Endothelial cell (in vitro differentiated cells): ENCODE data around the gene IGHMBP2. TPM values are rescaled to one million over a fixed set of nuclear protein-coding genes. Genes with fewer than 3 reads are reported as not detected.

Source experiments
- DNase-seq: peaks from one replicate; pipeline ENCODE4 v3.0.0; 2021; ENCODE audit warnings: low spot score
- H3K27ac Mint-ChIP-seq: one replicate; pipeline ENCODE4 v1.8.0; 2021; ENCODE audit warnings: mixed read lengths, inconsistent platforms; ENCODE audit not compliant: unreplicated experiment
- H3K27me3 Mint-ChIP-seq: one replicate; pipeline ENCODE4 v1.8.0; 2021; ENCODE audit warnings: mild to moderate bottlenecking, moderate library complexity, mixed read lengths, inconsistent platforms; ENCODE audit not compliant: unreplicated experiment
- H3K36me3 Mint-ChIP-seq: one replicate; pipeline ENCODE4 v1.8.0; 2021; ENCODE audit warnings: mild to moderate bottlenecking, low read depth, mixed read lengths, inconsistent platforms; ENCODE audit not compliant: unreplicated experiment
- H3K4me1 Mint-ChIP-seq: one replicate; pipeline ENCODE4 v1.8.0; 2021; ENCODE audit warnings: mild to moderate bottlenecking, mixed read lengths, inconsistent platforms; ENCODE audit not compliant: unreplicated experiment
- H3K4me3 Mint-ChIP-seq: one replicate; pipeline ENCODE4 v1.8.0; 2021; ENCODE audit warnings: mild to moderate bottlenecking, mixed read lengths, inconsistent platforms; ENCODE audit not compliant: unreplicated experiment
- H3K9me3 Mint-ChIP-seq: one replicate; pipeline ENCODE4 v1.8.0; 2021; ENCODE audit warnings: mixed read lengths, inconsistent platforms; ENCODE audit not compliant: unreplicated experiment
- CTCF ChIP-seq: fragments of 200-600 bp; sonication (generic); IDR thresholded peaks from one replicate; pipeline ENCODE4 v1.5.0; 2021; ENCODE audit warnings: antibody characterized with exemption; ENCODE audit not compliant: unreplicated experiment
- total RNA-seq: library from RNA; stranded (reverse); fragmentation: NEBNext Ultra II Directional; extraction: Animal tissue kit (Norgen Biotek cat#: 25700); gene quantifications from one replicate; pipeline ENCODE4 v1.2.1, GENCODE V29; 2021; ENCODE audit not compliant: unreplicated experiment

The IGHMBP2 gene
- total RNA-seq, 1 donor from 2014 or later, result 14.1 TPM

GRCh38 chr11:68965901-68966853 lies 62.5 kb downstream of the IGHMBP2 start:
- no peaks in the 10 kb centered on the region for H3K36me3 Mint-ChIP-seq
- H3K4me3 Mint-ChIP-seq, result no peak overlapping the region
- H3K9me3 Mint-ChIP-seq, result no peaks in the 10 kb centered on the region
- no peak for TF ChIP-seq CTCF
- DNase-seq, result no peak
- H3K4me1 Mint-ChIP-seq, result no peaks in the 10 kb centered on the region
- H3K27me3 Mint-ChIP-seq, result peaks cover 2% of the 10 kb centered on the region
- no peak overlapping the region for H3K27ac Mint-ChIP-seq

GRCh38 chr11:68966894-68967780 lies 63.4 kb downstream of the IGHMBP2 start:
- TF ChIP-seq CTCF, result no peak
- H3K27ac Mint-ChIP-seq, result no peak overlapping the region
- peaks cover 1% of the 10 kb centered on the region for H3K27me3 Mint-ChIP-seq
- no peaks in the 10 kb centered on the region for H3K9me3 Mint-ChIP-seq
- H3K4me3 Mint-ChIP-seq, result no peak overlapping the region
- no peaks in the 10 kb centered on the region for H3K4me1 Mint-ChIP-seq
- no peaks in the 10 kb centered on the region for H3K36me3 Mint-ChIP-seq
- no peak for DNase-seq

- H3K27ac Mint-ChIP-seq, result no peak overlapping the region
- H3K36me3 Mint-ChIP-seq, result no peaks in the 10 kb centered on the region
- H3K27me3 Mint-ChIP-seq, result peaks cover 1% of the 10 kb centered on the region
- TF ChIP-seq CTCF, result no peak
- no peaks in the 10 kb centered on the region for H3K4me1 Mint-ChIP-seq
- no peak for DNase-seq
- H3K9me3 Mint-ChIP-seq, result no peaks in the 10 kb centered on the region
- H3K4me3 Mint-ChIP-seq, result no peak overlapping the region
Measured at GRCh38 chr11:68968306-68969250, 64.9 kb downstream of the IGHMBP2 start.

GRCh38 chr11:68969386-68969785 lies 65.7 kb downstream of the IGHMBP2 start:
- Mint-ChIP-seq H3K4me1 (no peaks in the 10 kb centered on the region), H3K4me3 (no peak overlapping the region), H3K9me3 (no peaks in the 10 kb centered on the region), H3K27ac (no peak overlapping the region), H3K27me3 (peaks cover 1% of the 10 kb centered on the region), H3K36me3 (no peaks in the 10 kb centered on the region)
- no peak for DNase-seq
- no peak for TF ChIP-seq CTCF
